Esophagus squamous epithelium (tissue), 4 donors: ENCODE results near the gene DPH1.

Experiments used
- POLR2A ChIP-seq, 4 donors: fragments of 450-650 bp; IDR thresholded peaks; one replicate each; pipeline ENCODE4 v1.6.1; 2017; ENCODE audit warnings: antibody characterized with exemption in 4 of 4, mild to moderate bottlenecking in 4 of 4, moderate library complexity in 3 of 4
- TF ChIP-seq, protein P1 (sequence below), 6 experiments: fragments of 450-650 bp in 4 of 6; fragments of 200-600 bp in 2 of 6; sonication (generic) in 2 of 6; IDR thresholded peaks; one replicate each; pipeline ENCODE4 v1.5.1; 2016 to 2019; ENCODE audit warnings: antibody characterized with exemption in 6 of 6, mild to moderate bottlenecking in 4 of 6, moderate library complexity in 4 of 6

DNA sequence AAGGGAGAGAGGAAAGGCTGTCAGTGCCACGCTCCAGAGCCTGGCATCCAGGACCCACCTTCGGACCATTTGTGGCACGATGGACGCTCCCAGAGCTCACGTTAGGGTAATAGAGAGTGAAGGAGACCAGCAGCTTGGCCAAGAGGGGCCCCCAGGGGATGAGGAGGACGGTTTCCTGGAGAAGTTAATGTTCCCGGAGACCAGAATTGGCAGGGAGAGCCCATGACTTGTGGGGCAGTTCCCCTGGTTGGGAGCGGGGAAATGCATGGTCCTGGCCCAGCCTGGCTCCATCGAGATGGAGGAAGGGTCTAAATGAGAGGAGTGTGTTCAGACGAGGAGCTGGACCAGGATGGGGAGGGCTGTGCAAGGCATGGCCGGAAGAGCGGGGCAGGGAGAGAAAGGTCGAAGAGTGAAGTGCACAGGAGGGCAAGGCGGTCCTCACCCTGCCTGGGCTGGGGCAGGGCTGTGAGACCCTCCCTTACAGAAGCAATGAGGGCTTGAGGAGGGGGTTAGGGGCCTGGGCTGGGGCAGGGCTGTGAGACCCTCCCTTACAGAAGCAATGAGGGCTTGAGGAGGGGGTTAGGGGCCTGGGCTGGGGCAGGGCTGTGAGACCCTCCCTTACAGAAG, 22.1 kb downstream of the DPH1 start:
- TF ChIP-seq, protein P1, sequence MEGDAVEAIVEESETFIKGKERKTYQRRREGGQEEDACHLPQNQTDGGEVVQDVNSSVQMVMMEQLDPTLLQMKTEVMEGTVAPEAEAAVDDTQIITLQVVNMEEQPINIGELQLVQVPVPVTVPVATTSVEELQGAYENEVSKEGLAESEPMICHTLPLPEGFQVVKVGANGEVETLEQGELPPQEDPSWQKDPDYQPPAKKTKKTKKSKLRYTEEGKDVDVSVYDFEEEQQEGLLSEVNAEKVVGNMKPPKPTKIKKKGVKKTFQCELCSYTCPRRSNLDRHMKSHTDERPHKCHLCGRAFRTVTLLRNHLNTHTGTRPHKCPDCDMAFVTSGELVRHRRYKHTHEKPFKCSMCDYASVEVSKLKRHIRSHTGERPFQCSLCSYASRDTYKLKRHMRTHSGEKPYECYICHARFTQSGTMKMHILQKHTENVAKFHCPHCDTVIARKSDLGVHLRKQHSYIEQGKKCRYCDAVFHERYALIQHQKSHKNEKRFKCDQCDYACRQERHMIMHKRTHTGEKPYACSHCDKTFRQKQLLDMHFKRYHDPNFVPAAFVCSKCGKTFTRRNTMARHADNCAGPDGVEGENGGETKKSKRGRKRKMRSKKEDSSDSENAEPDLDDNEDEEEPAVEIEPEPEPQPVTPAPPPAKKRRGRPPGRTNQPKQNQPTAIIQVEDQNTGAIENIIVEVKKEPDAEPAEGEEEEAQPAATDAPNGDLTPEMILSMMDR (IDR thresholded peaks at IDR 0.05): no peak
- TF ChIP-seq POLR2A (IDR thresholded peaks at IDR 0.05): no peak
